Mesendoderm (in vitro differentiated cells): ENCODE data around the gene FAM83D.
A peak's percentile ranks its signal among the peaks of the same experiment; 100 is the strongest.
"Not testable (repeated sequence)": the region's sequence is repeated elsewhere in the genome, so short reads cannot be mapped to it uniquely, and the experiment has no call there.

Source experiments
- DNase-seq: peaks from one replicate; pipeline ENCODE4 v3.0.0; 2013
- H2AK5ac ChIP-seq: 2 replicates; pipeline ENCODE4 v1.6.1; 2013; ENCODE audit warnings: low read length, inconsistent platforms
- H2BK120ac ChIP-seq: 2 replicates; pipeline ENCODE4 v1.6.1; 2013; ENCODE audit warnings: low read depth, mild to moderate bottlenecking, low read length, moderate library complexity, mixed read lengths
- H2BK15ac ChIP-seq: replicated peaks from 2 replicates; pipeline ENCODE4 v1.6.1; 2013; ENCODE audit warnings: low read depth, mild to moderate bottlenecking, moderate library complexity
- H2BK5ac ChIP-seq: 2 replicates; pipeline ENCODE4 v1.6.1; 2013; ENCODE audit warnings: low read length, inconsistent platforms
- H3K18ac ChIP-seq: 2 replicates; pipeline ENCODE4 v1.6.1; 2013; ENCODE audit warnings: mild to moderate bottlenecking, low read length, mixed read lengths
- H3K23ac ChIP-seq: one replicate; pipeline ENCODE4 v1.6.1; 2013; ENCODE audit warnings: low read length
- H3K27ac ChIP-seq: 2 replicates; pipeline ENCODE4 v1.5.1; 2013; ENCODE audit warnings: low read depth, mild to moderate bottlenecking, inconsistent platforms, low read length, moderate library complexity
- H3K27me3 ChIP-seq: 2 replicates; pipeline ENCODE4 v1.6.1; 2013; ENCODE audit warnings: low read length, control low read depth, mild to moderate bottlenecking, inconsistent platforms; ENCODE audit not compliant: insufficient read depth, poor library complexity
- H3K36me3 ChIP-seq: 2 replicates; pipeline ENCODE4 v1.6.1; 2013; ENCODE audit warnings: low read length, inconsistent platforms; ENCODE audit not compliant: control insufficient read depth, insufficient read depth
- H3K4ac ChIP-seq: one replicate; pipeline ENCODE4 v1.6.1; 2013; ENCODE audit warnings: low read depth, mild to moderate bottlenecking, low read length, moderate library complexity
- H3K4me1 ChIP-seq: 2 replicates; pipeline ENCODE4 v1.6.1; 2013; ENCODE audit warnings: low read depth, low read length, inconsistent platforms; ENCODE audit not compliant: control insufficient read depth
- H3K4me2 ChIP-seq: 2 replicates; pipeline ENCODE4 v1.6.1; 2013; ENCODE audit warnings: low read length
- H3K4me3 ChIP-seq: 2 replicates; pipeline ENCODE4 v1.5.1; 2013; ENCODE audit warnings: mild to moderate bottlenecking, low read length
- H3K56ac ChIP-seq: one replicate; pipeline ENCODE4 v1.6.1; 2013; ENCODE audit warnings: low read length
- H3K79me1 ChIP-seq: 2 replicates; pipeline ENCODE4 v1.6.1; 2013; ENCODE audit warnings: low read length, inconsistent platforms
- H3K79me2 ChIP-seq: 2 replicates; pipeline ENCODE4 v1.6.1; 2013; ENCODE audit warnings: mild to moderate bottlenecking, low read length; ENCODE audit not compliant: control insufficient read depth, insufficient read depth
- H3K9ac ChIP-seq: 2 replicates; pipeline ENCODE4 v1.6.1; 2013; ENCODE audit warnings: low read length, inconsistent platforms
- H4K5ac ChIP-seq: one replicate; pipeline ENCODE4 v1.6.1; 2013; ENCODE audit warnings: low read length
- H4K8ac ChIP-seq: one replicate; pipeline ENCODE4 v1.6.1; 2013; ENCODE audit warnings: low read depth, mild to moderate bottlenecking, control low read depth, low read length, moderate library complexity
- WGBS: extraction: QIAGEN DNeasy Blood & Tissue Kit; methylation state at CpG from one replicate; pipeline ENCODE4 v1.1.7; 2013; ENCODE audit warnings: low lambda C conversion rate, missing lambda C conversion rate; ENCODE audit not compliant: insufficient coverage; ENCODE audit errors: extremely low coverage; 5-methylcytosine and 5-hydroxymethylcytosine counted together

Gene FAM83D

GRCh38 chr20:38960187-38960687 lies 34.0 kb downstream of the FAM83D start:
- DNase-seq, H3K79me1 ChIP-seq, H2AK5ac ChIP-seq, H3K9ac ChIP-seq, H4K5ac ChIP-seq, H3K36me3 ChIP-seq, H3K4me3 ChIP-seq, H3K23ac ChIP-seq, H3K4me1 ChIP-seq, H2BK120ac ChIP-seq, H3K4me2 ChIP-seq, H3K27ac ChIP-seq, H3K4ac ChIP-seq, H3K27me3 ChIP-seq, H4K8ac ChIP-seq, H2BK15ac ChIP-seq, H3K56ac ChIP-seq, H3K18ac ChIP-seq, H2BK5ac ChIP-seq: not testable (repeated sequence)
- WGBS: no CpG with 5 or more reads among the region's 9 CpGs
- peaks cover 13% of the 10 kb centered on the region for H3K79me2 ChIP-seq

GRCh38 chr20:38961530-38962043 lies 35.4 kb downstream of the FAM83D start:
- no peaks in the 10 kb centered on the region for H3K4me1 ChIP-seq
- peak overlapping the region; percentile 78 for H2BK5ac ChIP-seq
- no CpG with 5 or more reads among the region's 16 CpGs for WGBS
- H3K36me3 ChIP-seq: no peaks in the 10 kb centered on the region
- H3K9ac ChIP-seq: peak overlapping the region; percentile 98
- H2BK120ac ChIP-seq: no peak overlapping the region
- H3K27me3 ChIP-seq: no peaks in the 10 kb centered on the region
- H3K56ac ChIP-seq: peak overlapping the region; percentile 98
- H3K79me2 ChIP-seq: peaks cover 14% of the 10 kb centered on the region
- H4K5ac ChIP-seq: peak overlapping the region; percentile 64
- H3K23ac ChIP-seq: no peak overlapping the region
- no peak overlapping the region for H3K27ac ChIP-seq
- no peak for DNase-seq
- no peak overlapping the region for H2BK15ac ChIP-seq
- H3K4ac ChIP-seq: no peak overlapping the region
- no peak overlapping the region for H3K18ac ChIP-seq
- peak overlapping the region; percentile 17 for H4K8ac ChIP-seq
- H3K79me1 ChIP-seq: peaks cover 8% of the 10 kb centered on the region
- peak overlapping the region; percentile 79 for H3K4me2 ChIP-seq
- peak overlapping the region; percentile 75 for H3K4me3 ChIP-seq
- H2AK5ac ChIP-seq: no peak overlapping the region

GRCh38 chr20:38962044-38962927 lies 36.1 kb downstream of the FAM83D start, which contains the start of gene DHX35:
Gene DHX35, plus strand, starts transcription at chr20:38962344. Its CDS starts 24 bp downstream, at chr20:38962368.
- Histone ChIP-seq H2BK120ac (no peak within 1 kb of the TSS), H3K4me3 (peak within 1 kb of the TSS; percentile 75), H3K79me1 (peaks cover 11% of the 10 kb centered on the region), H3K4me1 (no peaks in the 10 kb centered on the region), H3K27ac (peak within 1 kb of the TSS; percentile 82), H3K36me3 (no peaks in the 10 kb centered on the region), H3K4me2 (peak within 1 kb of the TSS; percentile 82), H3K4ac (peak within 1 kb of the TSS; percentile 93), H3K56ac (peak within 1 kb of the TSS; percentile 98), H3K23ac (peak within 1 kb of the TSS; percentile 51), H2AK5ac (no peak within 1 kb of the TSS), H3K18ac (peak within 1 kb of the TSS; percentile 31), H2BK15ac (no peak within 1 kb of the TSS), H4K5ac (peak within 1 kb of the TSS; percentile 64), H2BK5ac (peak within 1 kb of the TSS; percentile 78), H3K9ac (peak within 1 kb of the TSS; percentile 98), H4K8ac (peak within 1 kb of the TSS; percentile 44), H3K27me3 (no peaks in the 10 kb centered on the region), H3K79me2 (peaks cover 16% of the 10 kb centered on the region)
- DNase-seq: peak; percentile 98
- WGBS: no CpG with 5 or more reads among the region's 70 CpGs

- peaks cover 16% of the 10 kb centered on the region for H3K79me2 ChIP-seq
- H3K18ac ChIP-seq: no peak overlapping the region
- H2BK120ac ChIP-seq: no peak overlapping the region
- peak overlapping the region; percentile 65 for H3K4me3 ChIP-seq
- H3K4me2 ChIP-seq: peak overlapping the region; percentile 82
- H4K8ac ChIP-seq: no peak overlapping the region
- no peak overlapping the region for H2AK5ac ChIP-seq
- no peak overlapping the region for H2BK5ac ChIP-seq
- no peak for DNase-seq
- no peak overlapping the region for H3K27ac ChIP-seq
- peak overlapping the region; percentile 70 for H3K9ac ChIP-seq
- WGBS: no CpG with 5 or more reads among the region's 5 CpGs
- no peak overlapping the region for H2BK15ac ChIP-seq
- H4K5ac ChIP-seq: no peak overlapping the region
- H3K23ac ChIP-seq: no peak overlapping the region
- no peaks in the 10 kb centered on the region for H3K36me3 ChIP-seq
- no peaks in the 10 kb centered on the region for H3K27me3 ChIP-seq
- no peaks in the 10 kb centered on the region for H3K4me1 ChIP-seq
- peak overlapping the region; percentile 97 for H3K56ac ChIP-seq
- H3K79me1 ChIP-seq: peaks cover 16% of the 10 kb centered on the region
- no peak overlapping the region for H3K4ac ChIP-seq
Observed at GRCh38 chr20:38962928-38963401, 36.7 kb downstream of the FAM83D start.

- Histone ChIP-seq H3K27me3 (no peaks in the 10 kb centered on the region), H3K56ac (no peak overlapping the region), H3K79me2 (peaks cover 16% of the 10 kb centered on the region), H3K4me3 (no peak overlapping the region), H3K23ac (no peak overlapping the region), H2BK15ac (no peak overlapping the region), H3K4ac (no peak overlapping the region), H3K18ac (no peak overlapping the region), H2BK120ac (no peak overlapping the region), H4K8ac (no peak overlapping the region), H4K5ac (no peak overlapping the region), H3K36me3 (no peaks in the 10 kb centered on the region), H2AK5ac (no peak overlapping the region), H3K9ac (no peak overlapping the region), H3K27ac (no peak overlapping the region), H3K4me2 (no peak overlapping the region), H3K4me1 (no peaks in the 10 kb centered on the region), H3K79me1 (peaks cover 17% of the 10 kb centered on the region), H2BK5ac (no peak overlapping the region)
- no peak for DNase-seq
Observed at GRCh38 chr20:38963745-38964144, 37.5 kb downstream of the FAM83D start.
